Measurements from ENCODE around the gene ARHGDIG.

Gene ARHGDIG

DNA sequence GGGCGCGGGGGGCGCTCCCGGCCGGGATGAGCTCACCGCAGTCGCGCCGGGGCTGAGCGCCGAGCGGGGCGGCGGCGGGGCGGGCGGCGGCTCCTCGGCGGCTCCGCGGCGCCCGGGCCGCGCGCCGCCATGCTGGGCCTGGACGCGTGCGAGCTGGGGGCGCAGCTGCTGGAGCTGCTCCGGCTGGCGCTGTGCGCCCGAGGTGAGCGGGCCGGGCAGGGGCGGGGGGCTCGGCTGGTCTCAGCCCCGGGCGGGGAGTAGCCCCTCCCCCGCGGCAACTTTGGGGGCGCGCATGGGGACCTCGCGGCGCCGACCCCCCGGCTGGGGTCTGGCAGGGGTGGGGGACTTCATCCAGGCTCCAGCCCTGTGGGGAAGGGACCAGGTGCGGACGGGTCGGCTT is at the start of gene ARHGDIG:
Gene ARHGDIG (plus strand): TSS at position 40 of the 400 bp plus-strand sequence. CDS start 90 bp downstream, at position 130.
- no peaks in the 10 kb centered on the region for H3K9me3 ChIP-seq (ENCODE audit: control insufficient read depth in 5 of 5, low read length in 5 of 5)
- H3K4me3 ChIP-seq (ENCODE audit: low read depth in 1 of 5, low read length in 5 of 5) = peak within 1 kb of the TSS in 2 of 5 donors; percentile 33 to 54
- H3K36me3 ChIP-seq (ENCODE audit: control insufficient read depth in 5 of 5, insufficient read depth in 5 of 5, low read length in 5 of 5) = peaks cover 0 to 6% (median 0%) of the 10 kb centered on the region in 5 donors
- no peak within 1 kb of the TSS for H3K9ac ChIP-seq (ENCODE audit: low read length in 5 of 5)
- H3K27me3 ChIP-seq (ENCODE audit: control insufficient read depth in 5 of 5, insufficient read depth in 4 of 5, low read length in 5 of 5) = peaks cover 0 to 5% (median 2%) of the 10 kb centered on the region in 5 donors
- peaks cover 0 to 26% (median 23%) of the 10 kb centered on the region in 5 donors for H3K4me1 ChIP-seq (ENCODE audit: control insufficient read depth in 5 of 5, insufficient read depth in 5 of 5, low read length in 5 of 5)
- H3K27ac ChIP-seq (ENCODE audit: low read depth, low read length) = no peak within 1 kb of the TSS

DNA sequence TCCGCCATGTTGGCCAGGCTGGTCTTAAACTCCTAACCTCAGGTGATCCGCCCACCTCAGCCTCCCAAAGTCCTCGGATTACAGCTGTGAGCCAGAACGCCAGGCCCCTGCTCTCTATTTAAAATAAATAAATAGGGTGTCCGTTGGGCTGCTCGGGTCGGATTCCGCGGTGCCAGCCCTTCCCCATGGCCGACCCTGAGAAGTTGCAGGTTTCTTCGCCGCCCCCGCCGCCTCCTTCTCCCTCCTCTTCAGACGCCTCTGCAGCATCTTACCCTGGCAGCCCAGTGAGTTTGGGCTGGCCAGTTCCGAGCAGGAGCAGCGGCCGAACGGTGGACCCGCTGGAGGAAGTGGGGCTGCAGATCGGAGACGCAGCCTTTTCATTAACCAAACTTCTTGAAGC is 49.4 kb upstream of the ARHGDIG start:
- H3K9me3 ChIP-seq (ENCODE audit: control insufficient read depth in 5 of 5, low read length in 5 of 5) = no peaks in the 10 kb centered on the region
- H3K4me1 ChIP-seq (ENCODE audit: control insufficient read depth in 5 of 5, insufficient read depth in 5 of 5, low read length in 5 of 5) = peaks cover 8 to 34% (median 30%) of the 10 kb centered on the region in 5 donors
- H3K36me3 ChIP-seq (ENCODE audit: control insufficient read depth in 5 of 5, insufficient read depth in 5 of 5, low read length in 5 of 5) = peaks cover 8 to 16% (median 14%) of the 10 kb centered on the region in 5 donors
- H3K9ac ChIP-seq (ENCODE audit: low read length in 5 of 5) = no peak overlapping the region
- H3K27ac ChIP-seq (ENCODE audit: low read depth, low read length) = no peak overlapping the region
- H3K4me3 ChIP-seq (ENCODE audit: low read depth in 1 of 5, low read length in 5 of 5) = no peak overlapping the region
- no peaks in the 10 kb centered on the region for H3K27me3 ChIP-seq (ENCODE audit: control insufficient read depth in 5 of 5, insufficient read depth in 4 of 5, low read length in 5 of 5)

- no peaks in the 10 kb centered on the region for H3K27me3 ChIP-seq (ENCODE audit: control insufficient read depth in 5 of 5, insufficient read depth in 4 of 5, low read length in 5 of 5)
- H3K4me1 ChIP-seq (ENCODE audit: control insufficient read depth in 5 of 5, insufficient read depth in 5 of 5, low read length in 5 of 5) = peaks cover 4 to 13% (median 11%) of the 10 kb centered on the region in 5 donors
- H3K36me3 ChIP-seq (ENCODE audit: control insufficient read depth in 5 of 5, insufficient read depth in 5 of 5, low read length in 5 of 5) = no peaks in the 10 kb centered on the region
- no peaks in the 10 kb centered on the region for H3K9me3 ChIP-seq (ENCODE audit: control insufficient read depth in 5 of 5, low read length in 5 of 5)
- H3K9ac ChIP-seq (ENCODE audit: low read length in 5 of 5) = peak within 1 kb of the TSS; percentile 89 to 98 (median 93)
- H3K4me3 ChIP-seq (ENCODE audit: low read depth in 1 of 5, low read length in 5 of 5) = peak within 1 kb of the TSS; percentile 87 to 92 (median 91)
- peak within 1 kb of the TSS; percentile 95 for H3K27ac ChIP-seq (ENCODE audit: low read depth, low read length)
These were observed 45.7 kb upstream of the ARHGDIG start, which contains the start of gene FAM234A for GRCh38 chr16:234468-235305. Gene FAM234A, plus strand, starts transcription at chr16:234821. Its CDS starts 19,593 bp downstream, at chr16:254414.

- no peaks in the 10 kb centered on the region for H3K27me3 ChIP-seq (ENCODE audit: control insufficient read depth in 5 of 5, insufficient read depth in 4 of 5, low read length in 5 of 5)
- H3K4me1 ChIP-seq (ENCODE audit: control insufficient read depth in 5 of 5, insufficient read depth in 5 of 5, low read length in 5 of 5) = peaks cover 5 to 25% (median 17%) of the 10 kb centered on the region in 5 donors
- H3K36me3 ChIP-seq (ENCODE audit: control insufficient read depth in 5 of 5, insufficient read depth in 5 of 5, low read length in 5 of 5) = no peaks in the 10 kb centered on the region
- no peak overlapping the region for H3K27ac ChIP-seq (ENCODE audit: low read depth, low read length)
- peak overlapping the region in 2 of 5 donors; percentile 4 to 11 for H3K9ac ChIP-seq (ENCODE audit: low read length in 5 of 5)
- H3K4me3 ChIP-seq (ENCODE audit: low read depth in 1 of 5, low read length in 5 of 5) = no peak overlapping the region
- no peaks in the 10 kb centered on the region for H3K9me3 ChIP-seq (ENCODE audit: control insufficient read depth in 5 of 5, low read length in 5 of 5)
These were observed 40.5 kb upstream of the ARHGDIG start for GRCh38 chr16:239948-240277.

DNA sequence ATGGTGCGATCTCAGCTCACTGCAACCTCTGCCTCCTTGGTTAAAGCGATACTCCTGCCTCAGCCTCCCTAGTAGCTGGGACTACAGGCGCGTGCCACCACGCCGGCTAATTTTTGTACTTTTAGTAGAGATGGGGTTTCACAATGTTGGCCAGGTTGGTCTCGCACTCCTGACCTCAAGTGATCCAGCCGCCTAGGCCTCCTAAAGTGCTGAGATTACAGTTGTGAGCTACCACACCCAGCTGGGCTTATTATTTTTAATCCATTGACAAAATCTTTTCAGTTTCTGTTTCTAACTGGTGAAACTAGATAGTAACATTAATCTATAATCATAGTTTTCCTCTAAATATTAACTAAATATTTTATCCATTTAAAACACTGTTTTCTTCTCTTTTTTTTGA is 39.8 kb upstream of the ARHGDIG start:
- Histone ChIP-seq H3K36me3 (ENCODE audit: control insufficient read depth in 5 of 5, insufficient read depth in 5 of 5, low read length in 5 of 5) (no peaks in the 10 kb centered on the region), H3K9me3 (ENCODE audit: control insufficient read depth in 5 of 5, low read length in 5 of 5) (no peaks in the 10 kb centered on the region), H3K27me3 (ENCODE audit: control insufficient read depth in 5 of 5, insufficient read depth in 4 of 5, low read length in 5 of 5) (no peaks in the 10 kb centered on the region), H3K27ac (ENCODE audit: low read depth, low read length) (no peak overlapping the region), H3K9ac (ENCODE audit: low read length in 5 of 5) (no peak overlapping the region), H3K4me3 (ENCODE audit: low read depth in 1 of 5, low read length in 5 of 5) (no peak overlapping the region), H3K4me1 (ENCODE audit: control insufficient read depth in 5 of 5, insufficient read depth in 5 of 5, low read length in 5 of 5) (peaks cover 2 to 18% (median 11%) of the 10 kb centered on the region in 5 donors)

DNA sequence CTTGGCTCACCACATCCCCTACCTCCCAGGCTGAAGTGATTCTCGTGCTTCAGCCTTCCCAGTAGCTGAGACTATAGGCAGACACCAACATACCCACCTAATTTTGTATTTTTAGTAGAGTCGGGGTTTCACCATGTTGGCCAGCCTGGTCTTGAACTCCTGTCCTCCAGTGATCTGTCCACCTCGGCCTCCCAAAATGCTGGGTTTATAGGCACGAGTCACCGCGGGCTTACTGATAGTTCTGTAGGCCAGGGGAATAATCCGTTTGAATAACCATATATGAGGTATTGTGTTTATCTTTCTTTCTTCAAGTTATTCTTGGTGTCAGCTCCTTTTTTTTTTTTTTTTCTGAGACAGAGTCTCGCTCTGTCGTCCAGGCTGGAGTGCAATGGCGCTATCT is 38.1 kb upstream of the ARHGDIG start:
- Histone ChIP-seq H3K36me3 (ENCODE audit: control insufficient read depth in 5 of 5, insufficient read depth in 5 of 5, low read length in 5 of 5) (no peaks in the 10 kb centered on the region), H3K27ac (ENCODE audit: low read depth, low read length) (no peak overlapping the region)

GRCh38 chr16:243348-243747 is 37.0 kb upstream of the ARHGDIG start:
- H3K27ac ChIP-seq (ENCODE audit: low read depth, low read length) = no peak overlapping the region
- H3K9ac ChIP-seq (ENCODE audit: low read length in 5 of 5) = no peak overlapping the region
- H3K27me3 ChIP-seq (ENCODE audit: control insufficient read depth in 5 of 5, insufficient read depth in 4 of 5, low read length in 5 of 5) = no peaks in the 10 kb centered on the region
- H3K36me3 ChIP-seq (ENCODE audit: control insufficient read depth in 5 of 5, insufficient read depth in 5 of 5, low read length in 5 of 5) = no peaks in the 10 kb centered on the region
- H3K9me3 ChIP-seq (ENCODE audit: control insufficient read depth in 5 of 5, low read length in 5 of 5) = no peaks in the 10 kb centered on the region
- peaks cover 1 to 17% (median 9%) of the 10 kb centered on the region in 5 donors for H3K4me1 ChIP-seq (ENCODE audit: control insufficient read depth in 5 of 5, insufficient read depth in 5 of 5, low read length in 5 of 5)
- no peak overlapping the region for H3K4me3 ChIP-seq (ENCODE audit: low read depth in 1 of 5, low read length in 5 of 5)

More for the DNA sequence above, 38.1 kb upstream of the ARHGDIG start:
- Histone ChIP-seq H3K4me1 (ENCODE audit: control insufficient read depth in 5 of 5, insufficient read depth in 5 of 5, low read length in 5 of 5) (peaks cover 1 to 17% (median 9%) of the 10 kb centered on the region in 5 donors), H3K9me3 (ENCODE audit: control insufficient read depth in 5 of 5, low read length in 5 of 5) (no peaks in the 10 kb centered on the region), H3K4me3 (ENCODE audit: low read depth in 1 of 5, low read length in 5 of 5) (no peak overlapping the region), H3K9ac (ENCODE audit: low read length in 5 of 5) (no peak overlapping the region), H3K27me3 (ENCODE audit: control insufficient read depth in 5 of 5, insufficient read depth in 4 of 5, low read length in 5 of 5) (no peaks in the 10 kb centered on the region)

DNA sequence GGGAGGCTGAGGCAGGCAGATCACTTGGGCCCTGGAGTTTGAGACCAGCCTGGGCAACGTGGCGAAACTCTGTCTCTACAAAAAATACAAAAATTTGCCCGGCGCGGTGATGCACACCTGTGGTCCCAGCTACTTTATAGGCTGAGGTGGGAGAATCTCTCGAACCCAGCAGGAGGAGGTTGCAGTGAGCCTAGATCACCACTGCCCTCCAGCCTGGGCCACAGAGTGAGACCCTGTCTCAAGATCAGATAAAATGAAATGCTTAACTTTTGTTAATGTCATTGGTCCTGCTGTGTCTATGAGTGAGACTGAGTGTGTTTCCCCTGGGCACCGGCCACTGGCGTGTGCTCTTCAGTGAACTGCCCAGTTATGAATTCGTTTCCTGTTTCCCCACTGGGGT is 35.3 kb upstream of the ARHGDIG start:
- H3K27ac ChIP-seq (ENCODE audit: low read depth, low read length) = no peak overlapping the region

GRCh38 chr16:247027-247426 is 33.4 kb upstream of the ARHGDIG start:
- Histone ChIP-seq H3K27me3 (ENCODE audit: control insufficient read depth in 5 of 5, insufficient read depth in 4 of 5, low read length in 5 of 5) (no peaks in the 10 kb centered on the region), H3K27ac (ENCODE audit: low read depth, low read length) (no peak overlapping the region), H3K36me3 (ENCODE audit: control insufficient read depth in 5 of 5, insufficient read depth in 5 of 5, low read length in 5 of 5) (peaks cover 0 to 22% (median 12%) of the 10 kb centered on the region in 5 donors), H3K4me1 (ENCODE audit: control insufficient read depth in 5 of 5, insufficient read depth in 5 of 5, low read length in 5 of 5) (peaks cover 0 to 1% (median under 1%) of the 10 kb centered on the region in 5 donors), H3K9ac (ENCODE audit: low read length in 5 of 5) (no peak overlapping the region), H3K4me3 (ENCODE audit: low read depth in 1 of 5, low read length in 5 of 5) (no peak overlapping the region), H3K9me3 (ENCODE audit: control insufficient read depth in 5 of 5, low read length in 5 of 5) (no peaks in the 10 kb centered on the region)

More for the DNA sequence above, 35.3 kb upstream of the ARHGDIG start:
- H3K9me3 ChIP-seq (ENCODE audit: control insufficient read depth in 5 of 5, low read length in 5 of 5) = no peaks in the 10 kb centered on the region
- H3K27me3 ChIP-seq (ENCODE audit: control insufficient read depth in 5 of 5, insufficient read depth in 4 of 5, low read length in 5 of 5) = no peaks in the 10 kb centered on the region
- H3K4me1 ChIP-seq (ENCODE audit: control insufficient read depth in 5 of 5, insufficient read depth in 5 of 5, low read length in 5 of 5) = peaks cover 0 to 9% (median 5%) of the 10 kb centered on the region in 5 donors
- H3K36me3 ChIP-seq (ENCODE audit: control insufficient read depth in 5 of 5, insufficient read depth in 5 of 5, low read length in 5 of 5) = peaks cover 0 to 9% (median 5%) of the 10 kb centered on the region in 5 donors
- no peak overlapping the region for H3K4me3 ChIP-seq (ENCODE audit: low read depth in 1 of 5, low read length in 5 of 5)
- no peak overlapping the region for H3K9ac ChIP-seq (ENCODE audit: low read length in 5 of 5)

DNA sequence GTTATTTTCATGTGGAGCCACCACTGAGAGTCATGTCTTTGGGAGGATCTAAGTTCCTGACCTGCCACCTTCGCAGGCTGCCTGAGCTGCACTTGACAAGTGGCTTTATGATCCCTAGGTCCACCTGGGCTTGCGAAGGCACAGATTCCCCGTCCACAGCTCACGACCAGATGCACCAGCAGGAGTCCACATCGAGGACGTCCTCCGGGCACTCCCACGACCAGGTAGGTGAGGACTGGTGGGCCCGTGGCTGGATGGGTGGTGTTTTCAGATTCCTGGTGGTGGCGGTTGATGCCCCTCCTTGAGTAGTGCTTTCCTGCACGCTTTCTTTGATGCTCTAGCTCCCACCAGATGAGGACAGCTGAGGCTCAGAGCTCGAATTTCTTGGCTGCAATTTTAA is 31.0 kb upstream of the ARHGDIG start:
- Histone ChIP-seq H3K4me1 (ENCODE audit: control insufficient read depth in 5 of 5, insufficient read depth in 5 of 5, low read length in 5 of 5) (peaks cover 0 to 9% (median 0%) of the 10 kb centered on the region in 5 donors), H3K4me3 (ENCODE audit: low read depth in 1 of 5, low read length in 5 of 5) (no peak overlapping the region), H3K9me3 (ENCODE audit: control insufficient read depth in 5 of 5, low read length in 5 of 5) (no peaks in the 10 kb centered on the region), H3K27ac (ENCODE audit: low read depth, low read length) (no peak overlapping the region), H3K9ac (ENCODE audit: low read length in 5 of 5) (no peak overlapping the region), H3K27me3 (ENCODE audit: control insufficient read depth in 5 of 5, insufficient read depth in 4 of 5, low read length in 5 of 5) (no peaks in the 10 kb centered on the region), H3K36me3 (ENCODE audit: control insufficient read depth in 5 of 5, insufficient read depth in 5 of 5, low read length in 5 of 5) (peaks cover 0 to 36% (median 22%) of the 10 kb centered on the region in 5 donors)

All from subcutaneous abdominal adipose tissue (tissue), 5 donors.